Heart left ventricle (tissue), 13 donors: ENCODE data around the gene TNFSF10.

Experiments
- POLR2A ChIP-seq, 2 donors: fragments of 450-650 bp; IDR thresholded peaks; one replicate each; pipeline ENCODE4 v1.6.1; 2017; ENCODE audit warnings: antibody characterized with exemption in 2 of 2, mild to moderate bottlenecking in 2 of 2, moderate library complexity in 2 of 2
- TF ChIP-seq, protein P1 (sequence below), 12 donors: fragments of 200-600 bp; sonication (generic) in 4 of 12; IDR thresholded peaks; one replicate each; pipeline versions ENCODE4 v1.5.0 to v1.8.0; 2018 to 2022; ENCODE audit warnings: antibody characterized with exemption in 12 of 12, mild to moderate bottlenecking in 5 of 12
- donor health status: ischemic (EF 13 %, LVEDD 7.1; RV severe dilation, severe dysfunction).
- donor health status: DM: no; HTN: yes; CAD: no.
- donor health status: DM: no; HTN: no; CAD: no.
- donor health status: ischemic (EF 25% LVEDD 6.9; RV normal size, moderate dysfunction).
- donor health status: ischemic (EF 25% LVEDD 5.7; RV mildly dilated, moderate dysfunction).
- donor health status: ischemic (EF 35%, LVEDD 5.7; RV mildly dilated, moderate dysfunction).
- donor health status: nonischemic (EF 11% LVEDD 7.7; RV severe dilation, severe dysfunction).
- donor health status: DM: yes; HTN: yes; CAD: no.
- donor health status: PGD.
- donor health status: ischemic (EF 29% LVEDD 5.4; RV normal size, mild dysfunction).
- donor health status: nonischemic (EF 23%, LVEDD 6.1; RV moderate dilation, normal function).

DNA sequence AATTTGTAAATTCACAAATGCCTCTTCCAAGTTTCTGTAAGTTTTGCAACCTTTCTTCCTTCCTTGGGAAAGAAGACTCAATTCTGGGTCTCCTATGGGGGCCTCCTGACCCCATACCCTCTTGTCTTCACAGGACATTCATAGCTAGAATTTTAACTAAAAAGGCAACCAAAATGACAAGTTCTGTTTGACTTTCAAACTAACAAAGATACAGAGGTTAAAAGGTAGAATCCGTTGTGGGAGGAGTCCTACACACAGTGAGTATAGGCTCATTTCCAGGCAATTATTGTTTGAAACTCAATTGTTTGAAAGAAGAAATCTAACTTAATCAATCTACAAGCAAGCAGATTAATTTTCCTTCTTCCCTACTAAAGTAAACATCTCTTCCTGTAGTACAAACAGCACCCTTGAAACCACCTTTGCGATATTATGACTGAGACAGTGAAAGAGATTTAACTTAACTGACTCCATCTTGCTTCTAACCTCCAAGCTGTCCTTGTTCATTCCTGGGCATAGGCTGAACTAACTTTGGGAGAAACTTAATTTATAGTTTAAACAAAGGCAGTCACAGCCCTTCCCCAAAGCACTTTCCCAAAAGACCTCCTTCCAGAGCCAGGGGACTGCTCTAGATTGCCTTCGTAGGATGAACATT is 14.4 kb upstream of the TNFSF10 start:
- no peak for TF ChIP-seq POLR2A (IDR thresholded peaks at IDR 0.05)
- TF ChIP-seq, protein P1, sequence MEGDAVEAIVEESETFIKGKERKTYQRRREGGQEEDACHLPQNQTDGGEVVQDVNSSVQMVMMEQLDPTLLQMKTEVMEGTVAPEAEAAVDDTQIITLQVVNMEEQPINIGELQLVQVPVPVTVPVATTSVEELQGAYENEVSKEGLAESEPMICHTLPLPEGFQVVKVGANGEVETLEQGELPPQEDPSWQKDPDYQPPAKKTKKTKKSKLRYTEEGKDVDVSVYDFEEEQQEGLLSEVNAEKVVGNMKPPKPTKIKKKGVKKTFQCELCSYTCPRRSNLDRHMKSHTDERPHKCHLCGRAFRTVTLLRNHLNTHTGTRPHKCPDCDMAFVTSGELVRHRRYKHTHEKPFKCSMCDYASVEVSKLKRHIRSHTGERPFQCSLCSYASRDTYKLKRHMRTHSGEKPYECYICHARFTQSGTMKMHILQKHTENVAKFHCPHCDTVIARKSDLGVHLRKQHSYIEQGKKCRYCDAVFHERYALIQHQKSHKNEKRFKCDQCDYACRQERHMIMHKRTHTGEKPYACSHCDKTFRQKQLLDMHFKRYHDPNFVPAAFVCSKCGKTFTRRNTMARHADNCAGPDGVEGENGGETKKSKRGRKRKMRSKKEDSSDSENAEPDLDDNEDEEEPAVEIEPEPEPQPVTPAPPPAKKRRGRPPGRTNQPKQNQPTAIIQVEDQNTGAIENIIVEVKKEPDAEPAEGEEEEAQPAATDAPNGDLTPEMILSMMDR (IDR thresholded peaks at IDR 0.05): no peak
